Activated T-helper 2 cell treated with anti-CD3 and anti-CD28 coated beads, Interferon-gamma antibody, Interleukin-2, Interleukin-4, amounts not matched to agents 10 μg/mL and 5 μg/mL and 100 μg/mL, durations not matched to agents 14 hours and 24 hours and 36 hours (primary cell): ENCODE measurements around the gene GNG7. TPM values are rescaled to one million over a fixed set of nuclear protein-coding genes. Genes with fewer than 3 reads are reported as not detected.
"Not testable (repeated sequence)": the region's sequence is repeated elsewhere in the genome, so short reads cannot be mapped to it uniquely, and the experiment has no call there.

Source experiments
- DNase-seq: peaks from one replicate; pipeline ENCODE4 v3.0.0; 2021; ENCODE audit warnings: low spot score
- H3K27ac Mint-ChIP-seq: one replicate; pipeline ENCODE4 v1.8.0; 2021; ENCODE audit warnings: mixed read lengths
- H3K27me3 Mint-ChIP-seq: one replicate; pipeline ENCODE4 v1.8.0; 2021; ENCODE audit warnings: low read depth, mixed read lengths
- H3K36me3 Mint-ChIP-seq: one replicate; pipeline ENCODE4 v1.8.0; 2021; ENCODE audit warnings: low read depth, mixed read lengths
- H3K4me1 Mint-ChIP-seq: one replicate; pipeline ENCODE4 v1.8.0; 2021; ENCODE audit warnings: low read depth, mixed read lengths
- H3K4me3 Mint-ChIP-seq: one replicate; pipeline ENCODE4 v1.8.0; 2021; ENCODE audit warnings: low read depth, mild to moderate bottlenecking, moderate library complexity, mixed read lengths
- H3K9me3 Mint-ChIP-seq: one replicate; pipeline ENCODE4 v1.8.0; 2021; ENCODE audit warnings: mixed read lengths
- intact Hi-C: fragments of 100-400 bp; cut with micrococcal nuclease; formaldehyde crosslinking; loops from one replicate; pipeline ENCODE4 v1.15.1; 2023
- total RNA-seq: library from RNA; stranded (reverse); gene quantifications from 2 replicates; pipeline ENCODE4 v1.2.3, GENCODE V29; 2022

GNG7 gene
- total RNA-seq, 1 donor from 2014 or later, result 0.16 TPM

GRCh38 chr19:2668175-2668763 lies 34.2 kb downstream of the GNG7 start:
- H3K4me3 Mint-ChIP-seq, result no peak overlapping the region
- DNase-seq, result no peak
- H3K27me3 Mint-ChIP-seq, result no peaks in the 10 kb centered on the region
- H3K4me1 Mint-ChIP-seq, result no peaks in the 10 kb centered on the region
- no peaks in the 10 kb centered on the region for H3K9me3 Mint-ChIP-seq
- intact Hi-C loops, result no loop called here
- no peaks in the 10 kb centered on the region for H3K36me3 Mint-ChIP-seq
- H3K27ac Mint-ChIP-seq, result no peak overlapping the region

DNA sequence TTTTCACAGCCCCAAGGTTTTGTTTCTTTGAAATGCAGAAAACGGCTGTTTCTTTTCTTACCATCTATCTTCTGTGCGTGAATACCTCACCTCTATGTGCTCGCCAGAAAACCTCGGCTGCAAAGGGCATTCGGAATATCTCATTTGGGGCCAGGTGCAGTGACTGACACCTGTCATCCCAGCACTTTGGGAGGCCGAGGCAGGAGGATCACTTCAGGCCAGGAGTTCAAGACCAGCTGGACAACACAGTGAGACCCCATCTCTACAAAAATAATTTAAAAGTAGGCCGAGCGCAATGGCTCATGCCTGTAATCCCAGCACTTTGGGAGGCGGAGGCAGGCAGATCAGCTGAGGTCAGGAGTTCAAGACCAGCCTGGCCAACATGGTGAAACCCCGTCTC lies 35.1 kb downstream of the GNG7 start:
- H3K4me3 Mint-ChIP-seq, H3K27me3 Mint-ChIP-seq, DNase-seq, H3K27ac Mint-ChIP-seq, intact Hi-C loops, H3K36me3 Mint-ChIP-seq, H3K4me1 Mint-ChIP-seq, H3K9me3 Mint-ChIP-seq: not testable (repeated sequence)

DNA sequence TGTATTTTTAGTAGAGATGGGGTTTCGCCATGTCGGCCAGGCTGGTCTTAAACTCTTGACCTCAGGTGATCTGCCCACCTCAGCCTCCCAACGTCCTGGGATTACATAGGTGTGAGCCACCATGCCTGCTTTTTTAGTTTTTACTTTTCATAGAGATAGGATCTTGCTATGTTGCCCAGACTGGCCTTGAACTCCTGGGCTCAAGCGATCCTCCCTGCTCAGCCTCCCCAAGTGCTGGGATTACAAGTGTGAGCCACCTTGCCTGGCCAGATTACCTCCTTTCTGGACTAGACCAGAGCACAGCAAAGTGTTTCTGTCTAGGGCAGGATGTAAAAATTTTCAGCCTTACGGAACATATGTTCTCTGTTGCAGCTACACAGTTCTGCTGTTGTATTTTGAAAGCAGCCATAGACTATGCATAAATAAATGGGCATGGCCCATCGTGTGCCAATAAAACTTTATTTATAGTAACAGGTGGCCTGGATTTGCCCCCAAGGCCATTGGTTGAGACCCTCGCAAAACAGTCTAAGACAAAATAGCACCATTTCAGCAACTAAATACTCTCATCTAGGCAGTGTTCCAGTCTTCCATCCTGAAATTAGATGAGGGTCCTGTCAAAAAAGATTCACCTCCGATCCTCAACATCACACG lies 36.0 kb downstream of the GNG7 start:
- H3K27me3 Mint-ChIP-seq, result no peaks in the 10 kb centered on the region
- no peak overlapping the region for H3K4me3 Mint-ChIP-seq
- H3K4me1 Mint-ChIP-seq, result no peaks in the 10 kb centered on the region
- no peaks in the 10 kb centered on the region for H3K36me3 Mint-ChIP-seq
- intact Hi-C loops, result no loop called here
- H3K9me3 Mint-ChIP-seq, result no peaks in the 10 kb centered on the region
- no peak for DNase-seq
- no peak overlapping the region for H3K27ac Mint-ChIP-seq

GRCh38 chr19:2665103-2665502 lies 37.4 kb downstream of the GNG7 start:
- Mint-ChIP-seq H3K9me3 (no peaks in the 10 kb centered on the region), H3K36me3 (no peaks in the 10 kb centered on the region), H3K4me3 (no peak overlapping the region), H3K4me1 (no peaks in the 10 kb centered on the region), H3K27me3 (no peaks in the 10 kb centered on the region), H3K27ac (no peak overlapping the region)
- intact Hi-C loops, result no loop called here
- no peak for DNase-seq

DNA sequence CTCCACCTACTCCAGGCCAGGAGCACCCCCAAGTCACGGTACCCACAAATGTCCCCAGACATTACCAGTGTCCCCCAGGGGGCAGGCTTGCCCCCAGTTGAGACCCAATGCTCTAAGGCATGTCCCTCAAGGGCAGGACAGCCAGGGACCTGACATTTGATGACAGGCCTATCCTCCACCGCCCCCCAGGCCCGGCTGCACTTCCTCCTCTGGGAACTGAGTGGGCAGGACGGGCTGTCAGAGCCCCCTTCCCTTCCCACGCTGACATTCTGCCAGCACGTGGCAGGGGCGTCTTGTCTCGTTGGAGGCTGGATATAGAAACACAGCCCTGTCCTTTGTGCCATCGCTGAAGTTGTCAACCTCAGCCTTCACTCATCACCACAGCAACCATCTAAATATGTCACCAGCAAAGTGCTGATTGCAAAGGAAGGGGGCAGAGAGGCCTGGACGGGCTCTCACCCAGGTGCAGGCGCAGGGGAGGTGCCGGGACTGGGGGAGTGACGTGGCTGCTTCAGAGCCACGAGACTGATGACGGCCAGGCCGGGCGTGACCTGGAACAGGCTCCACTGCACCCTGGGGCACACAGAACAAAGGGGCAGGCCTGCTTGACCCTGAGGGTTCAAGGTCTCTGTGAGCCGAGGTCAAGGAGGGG lies 38.4 kb downstream of the GNG7 start:
- H3K36me3 Mint-ChIP-seq, result no peaks in the 10 kb centered on the region
- DNase-seq, result no peak
- H3K4me3 Mint-ChIP-seq, result no peak overlapping the region
- no peaks in the 10 kb centered on the region for H3K9me3 Mint-ChIP-seq
- no peaks in the 10 kb centered on the region for H3K27me3 Mint-ChIP-seq
- no peaks in the 10 kb centered on the region for H3K4me1 Mint-ChIP-seq
- intact Hi-C loops, result no loop called here
- no peak overlapping the region for H3K27ac Mint-ChIP-seq

DNA sequence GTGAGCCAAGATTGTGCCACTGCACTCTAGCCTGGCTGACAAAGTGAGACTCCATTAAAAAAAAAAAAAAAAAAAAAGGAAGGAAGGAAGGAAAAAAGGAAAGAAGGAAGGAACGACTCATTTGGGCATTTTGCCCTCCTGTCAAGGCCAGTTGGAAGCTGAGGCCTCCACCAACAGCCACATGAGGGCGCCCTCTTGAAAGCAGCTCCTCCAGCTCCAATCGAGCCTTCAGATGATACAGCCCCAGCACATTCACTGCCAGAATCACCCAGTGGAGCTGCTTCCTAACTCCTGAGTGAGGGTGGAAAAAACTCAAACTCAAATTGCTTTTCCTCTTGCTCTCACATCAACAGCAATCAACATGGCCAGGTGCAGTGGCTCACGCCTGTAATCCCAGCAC lies 40.9 kb downstream of the GNG7 start:
- intact Hi-C loops, result no loop called here
- Mint-ChIP-seq H3K36me3 (no peaks in the 10 kb centered on the region), H3K4me1 (no peaks in the 10 kb centered on the region), H3K4me3 (no peak overlapping the region), H3K27me3 (no peaks in the 10 kb centered on the region), H3K9me3 (no peaks in the 10 kb centered on the region), H3K27ac (no peak overlapping the region)
- no peak for DNase-seq

DNA sequence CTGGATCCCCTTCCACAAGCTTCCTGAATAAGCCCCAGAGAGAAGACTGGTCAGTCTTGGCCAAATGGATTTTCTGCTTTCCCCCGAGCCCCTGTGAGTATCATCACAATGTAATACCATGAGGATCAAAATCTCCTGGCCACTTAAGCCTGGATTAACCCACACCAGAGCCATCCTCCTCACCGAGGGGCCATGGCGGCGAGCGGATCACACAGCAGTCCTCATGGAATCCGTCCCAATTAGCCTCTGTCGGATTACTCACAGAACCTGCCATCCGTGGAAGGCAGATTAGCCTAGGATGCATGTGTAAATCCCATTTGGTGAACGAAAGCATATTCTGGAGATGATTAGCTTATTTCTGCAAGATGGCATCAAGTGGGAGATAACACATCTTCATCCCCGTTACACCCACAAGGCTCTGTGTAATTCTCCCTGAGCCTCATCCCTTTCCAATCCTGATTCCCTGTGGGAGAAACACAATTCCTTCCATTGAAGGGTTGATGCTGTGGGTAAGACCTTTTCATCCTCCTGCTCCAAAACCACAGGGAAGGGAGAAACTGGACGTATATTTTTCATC lies 42.5 kb downstream of the GNG7 start:
- intact Hi-C loops, result no loop called here
- no peaks in the 10 kb centered on the region for H3K27me3 Mint-ChIP-seq

DNA sequence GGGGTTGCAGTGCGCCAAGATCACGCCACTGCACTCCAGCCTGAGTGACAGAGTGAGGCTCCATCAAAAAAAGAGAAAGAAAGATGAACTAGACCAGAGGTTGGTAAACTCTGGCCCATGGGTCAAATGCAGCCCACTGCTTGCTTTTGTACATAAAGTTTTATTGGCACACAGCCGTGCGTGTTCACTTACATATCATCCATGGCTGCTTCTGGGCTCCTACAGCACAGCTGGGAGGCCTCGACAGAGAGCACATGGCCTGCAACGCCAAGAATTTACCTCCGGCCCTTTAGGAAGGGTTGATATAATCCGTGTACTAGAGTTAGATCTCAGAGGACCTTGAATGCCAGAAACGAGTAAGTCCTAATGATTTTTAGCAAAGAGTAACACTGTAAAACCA lies 46.0 kb downstream of the GNG7 start:
- intact Hi-C loops, result no loop called here
- H3K4me1 Mint-ChIP-seq, result no peaks in the 10 kb centered on the region
- no peaks in the 10 kb centered on the region for H3K9me3 Mint-ChIP-seq
- no peaks in the 10 kb centered on the region for H3K36me3 Mint-ChIP-seq
- H3K27ac Mint-ChIP-seq, result no peak overlapping the region
- DNase-seq, result no peak
- no peak overlapping the region for H3K4me3 Mint-ChIP-seq
- H3K27me3 Mint-ChIP-seq, result no peaks in the 10 kb centered on the region

More for the DNA sequence above, 42.5 kb downstream of the GNG7 start:
- no peak for DNase-seq
- Mint-ChIP-seq H3K4me3 (no peak overlapping the region), H3K27ac (no peak overlapping the region), H3K4me1 (no peaks in the 10 kb centered on the region), H3K36me3 (no peaks in the 10 kb centered on the region), H3K9me3 (no peaks in the 10 kb centered on the region)

DNA sequence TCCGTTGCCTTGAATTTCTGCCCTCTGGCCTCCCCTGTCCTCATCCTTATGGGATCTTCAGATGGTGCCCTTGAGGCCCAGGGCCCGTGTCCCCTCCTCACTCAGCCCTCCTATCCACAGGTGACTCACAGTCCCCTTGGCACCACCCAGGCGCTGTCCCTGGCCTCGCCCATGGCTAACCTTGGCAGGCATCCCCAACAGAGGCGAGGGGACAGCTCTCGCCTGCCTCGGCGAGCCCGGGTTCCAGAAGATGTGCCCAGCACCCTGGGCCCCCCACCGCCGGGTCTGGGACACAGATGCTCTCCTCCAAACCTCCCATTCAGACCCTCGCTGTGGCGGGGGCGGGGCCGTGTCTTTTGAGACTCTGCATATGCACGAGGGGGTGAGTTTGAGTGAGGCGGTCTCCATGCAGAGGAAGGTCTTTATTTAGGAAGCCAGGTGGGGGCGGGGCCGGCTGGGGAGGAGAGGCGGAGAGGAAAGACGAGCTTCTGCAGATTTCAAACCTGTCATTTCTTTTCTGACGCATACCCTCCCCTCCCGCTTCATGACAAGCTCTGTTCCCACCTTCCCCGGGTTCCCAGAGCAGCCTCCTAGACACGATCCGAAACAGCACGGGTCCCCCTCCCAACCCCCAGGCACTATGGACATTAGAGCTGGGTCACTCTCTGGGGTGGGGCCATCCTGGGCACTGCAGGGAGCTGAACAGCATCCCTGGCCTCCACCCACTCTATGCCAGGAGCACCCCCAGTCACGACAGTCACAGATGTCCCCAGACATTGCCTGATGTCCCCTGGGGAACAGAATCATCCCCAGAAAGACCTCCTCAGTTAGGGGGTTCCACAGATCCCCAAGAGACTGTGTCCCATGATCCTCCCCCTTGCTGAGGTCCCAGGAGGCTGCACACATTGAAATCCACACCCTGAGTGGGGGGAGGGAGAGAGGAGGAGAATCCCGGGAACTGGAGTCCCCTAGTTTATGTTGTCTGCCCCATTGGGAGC lies 48.5 kb downstream of the GNG7 start:
- Mint-ChIP-seq H3K9me3 (no peaks in the 10 kb centered on the region), H3K36me3 (no peaks in the 10 kb centered on the region), H3K27me3 (no peaks in the 10 kb centered on the region), H3K27ac (no peak overlapping the region), H3K4me3 (no peak overlapping the region), H3K4me1 (no peaks in the 10 kb centered on the region)
- intact Hi-C loops, result no loop called here
- DNase-seq, result no peak

DNA sequence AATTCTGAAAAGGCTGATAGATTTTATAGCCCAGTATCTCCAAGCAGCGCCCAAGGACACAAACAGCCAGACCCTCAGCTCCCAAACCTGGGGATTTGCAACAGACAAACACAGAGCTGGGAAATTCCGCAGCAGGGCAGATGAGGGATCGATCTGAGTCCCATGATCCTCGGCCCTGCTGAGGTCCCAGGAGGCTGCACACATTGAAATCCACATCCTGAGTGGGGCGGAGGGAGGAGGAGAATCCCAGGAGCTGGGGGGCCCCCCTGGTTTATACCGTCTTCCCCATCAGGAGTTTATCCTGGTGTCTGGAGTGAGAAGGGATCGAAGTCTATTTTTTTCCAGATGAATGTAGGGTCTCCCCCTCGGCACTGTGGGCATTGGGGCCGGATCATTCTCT lies 49.3 kb downstream of the GNG7 start:
- H3K27me3 Mint-ChIP-seq, result no peaks in the 10 kb centered on the region
- no peak overlapping the region for H3K27ac Mint-ChIP-seq
- intact Hi-C loops, result no loop called here
- H3K4me1 Mint-ChIP-seq, result no peaks in the 10 kb centered on the region
- DNase-seq, result no peak
- no peaks in the 10 kb centered on the region for H3K9me3 Mint-ChIP-seq
- H3K36me3 Mint-ChIP-seq, result no peaks in the 10 kb centered on the region
- H3K4me3 Mint-ChIP-seq, result no peak overlapping the region

GRCh38 chr19:2652504-2653099 lies 49.9 kb downstream of the GNG7 start:
- no peak overlapping the region for H3K27ac Mint-ChIP-seq
- H3K4me3 Mint-ChIP-seq, result no peak overlapping the region
- no peaks in the 10 kb centered on the region for H3K27me3 Mint-ChIP-seq
- no peaks in the 10 kb centered on the region for H3K9me3 Mint-ChIP-seq
- DNase-seq, result no peak
- no peaks in the 10 kb centered on the region for H3K4me1 Mint-ChIP-seq
- intact Hi-C loops, result no loop called here
- H3K36me3 Mint-ChIP-seq, result no peaks in the 10 kb centered on the region

DNA sequence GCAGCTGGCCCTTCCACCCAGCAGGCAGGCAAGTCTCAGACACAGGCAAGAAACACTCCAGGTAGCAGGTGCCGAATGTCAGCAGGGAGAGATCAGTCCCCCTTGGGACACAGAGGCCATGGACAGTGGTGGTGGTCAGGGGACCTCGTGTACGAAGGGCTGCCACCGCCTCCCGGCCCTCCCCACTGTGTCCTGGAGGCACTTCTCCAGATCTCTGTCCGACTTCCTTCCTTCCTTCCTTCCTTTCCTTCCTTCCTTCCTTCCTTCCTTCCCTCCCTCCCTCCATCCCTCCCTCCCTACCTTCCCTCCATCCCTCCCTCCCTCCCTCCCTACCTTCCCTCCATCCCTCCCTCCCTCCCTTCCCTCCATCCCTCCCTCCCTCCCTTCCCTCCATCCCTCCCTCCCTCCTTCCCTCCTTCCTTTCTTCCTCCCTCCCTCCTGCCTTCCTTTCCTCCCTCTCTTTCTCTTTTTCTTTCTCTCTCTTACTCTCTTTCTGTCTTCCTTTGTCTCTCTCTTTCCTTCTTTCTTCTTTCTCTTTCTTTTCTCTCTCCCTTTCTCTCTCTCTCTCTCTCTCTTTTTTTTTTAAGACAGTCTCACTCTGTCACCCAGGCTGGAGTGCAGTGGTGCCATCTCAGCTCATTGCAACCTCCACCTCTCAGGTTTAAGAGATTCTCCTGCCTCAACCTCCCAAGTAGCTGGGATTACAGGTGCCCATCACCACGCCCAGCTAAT lies 51.3 kb downstream of the GNG7 start:
- H3K27ac Mint-ChIP-seq, intact Hi-C loops, H3K27me3 Mint-ChIP-seq, H3K9me3 Mint-ChIP-seq, DNase-seq, H3K4me1 Mint-ChIP-seq, H3K4me3 Mint-ChIP-seq, H3K36me3 Mint-ChIP-seq: not testable (repeated sequence)
